Uterus (tissue), 4 donors: ENCODE data around the gene UBE3C. TPM values are rescaled to one million over a fixed set of nuclear protein-coding genes. Genes with fewer than 3 reads are reported as not detected.
A peak's percentile ranks its signal among the peaks of the same experiment; 100 is the strongest.
"Not testable (repeated sequence)": the region's sequence is repeated elsewhere in the genome, so short reads cannot be mapped to it uniquely, and the experiment has no call there.

Experiments
- DNase-seq, 2 donors: peaks; one replicate each; pipeline ENCODE4 v3.0.0-alpha.2; 2019 to 2020
- H3K27ac ChIP-seq, 2 donors: fragments of 200-600 bp; sonication (generic); 1 replicate in 1 of 2; 2 replicates in 1 of 2; pipeline ENCODE4 v1.5.1; 2016 to 2018
- H3K27me3 ChIP-seq, 2 donors: fragments of 200-600 bp; sonication (generic); one replicate each; pipeline ENCODE4 v1.5.1; 2018 to 2019; ENCODE audit warnings: control low read depth in 1 of 2
- H3K36me3 ChIP-seq, 2 donors: fragments of 200-600 bp; sonication (generic); one replicate each; pipeline ENCODE4 v1.5.1; 2019; ENCODE audit warnings: control low read depth in 1 of 2
- H3K4me1 ChIP-seq, 2 donors: fragments of 200-600 bp; sonication (generic); one replicate each; pipeline ENCODE4 v1.5.1; 2018 to 2019; ENCODE audit warnings: control low read depth in 1 of 2
- H3K4me3 ChIP-seq, 2 donors: fragments of 200-600 bp; sonication (generic); 1 replicate in 1 of 2; 2 replicates in 1 of 2; pipeline ENCODE4 v1.5.1; 2018 to 2019; ENCODE audit warnings: mild to moderate bottlenecking in 1 of 2
- H3K9me3 ChIP-seq, 2 donors: fragments of 200-600 bp; sonication (generic); one replicate each; pipeline ENCODE4 v1.5.1; 2019; ENCODE audit warnings: control low read depth in 1 of 2
- CTCF ChIP-seq, 4 experiments: fragments of 200-600 bp in 2 of 4; fragments of 450-650 bp in 2 of 4; sonication (generic) in 2 of 4; IDR thresholded peaks; one replicate each; pipeline ENCODE4 v1.5.1; 2016 to 2019; ENCODE audit warnings: antibody characterized with exemption in 4 of 4, mild to moderate bottlenecking in 2 of 4, moderate library complexity in 1 of 4
- POLR2A ChIP-seq, 2 donors: fragments of 450-650 bp; IDR thresholded peaks; one replicate each; pipeline ENCODE4 v1.6.1; 2016; ENCODE audit warnings: antibody characterized with exemption in 2 of 2, mild to moderate bottlenecking in 1 of 2, moderate library complexity in 1 of 2
- intact Hi-C: fragments of 100-400 bp; cut with DNase I; formaldehyde crosslinking; loops from one replicate; pipeline ENCODE4 v1.15.1; 2023; ENCODE audit warnings: low total_unique reads
- total RNA-seq, 4 donors: library from RNA; depleted of rRNA in 3 of 4; stranded (reverse); fragments of >200 nt in 3 of 4; gene quantifications; one replicate each; pipeline versions ENCODE4 v1.1.0 to v1.2.4, GENCODE V29; 2014 to 2023
- donor health status: DM: yes; HTN: yes; CAD: no.

UBE3C gene
- total RNA-seq, 4 donors from 2014 or later: 54.1 to 121 (median 91.7) TPM

GRCh38 chr7:157271315-157271990, 132.7 kb downstream of the UBE3C start:
- H3K4me1 ChIP-seq: peaks cover 0 to 5% of the 10 kb centered on the region in 2 donors
- no peaks in the 10 kb centered on the region for H3K27me3 ChIP-seq
- H3K27ac ChIP-seq: peak overlapping the region; percentile 77 to 80
- H3K36me3 ChIP-seq: no peaks in the 10 kb centered on the region
- TF ChIP-seq CTCF (IDR thresholded peaks at IDR 0.05) (no peak), POLR2A (IDR thresholded peaks at IDR 0.05) (no peak)
- no peak overlapping the region for H3K4me3 ChIP-seq
- no peak for DNase-seq
- no peaks in the 10 kb centered on the region for H3K9me3 ChIP-seq
- intact Hi-C loops: no loop called here

- Histone ChIP-seq H3K4me3 (no peak overlapping the region), H3K4me1 (peaks cover 0 to 5% of the 10 kb centered on the region in 2 donors), H3K27me3 (no peaks in the 10 kb centered on the region), H3K36me3 (no peaks in the 10 kb centered on the region), H3K27ac (peak overlapping the region; percentile 77 to 80), H3K9me3 (no peaks in the 10 kb centered on the region)
- peak; percentile 83 to 86 for DNase-seq
- intact Hi-C loops: no loop called here
- no peak for TF ChIP-seq CTCF (IDR thresholded peaks at IDR 0.05)
- TF ChIP-seq POLR2A (IDR thresholded peaks at IDR 0.05): peak; percentile 10 to 19
These were observed 133.2 kb downstream of the UBE3C start for GRCh38 chr7:157271991-157272324.

GRCh38 chr7:157272351-157273207, 133.9 kb downstream of the UBE3C start:
- intact Hi-C loops: no loop called here
- no peak overlapping the region for H3K4me3 ChIP-seq
- H3K9me3 ChIP-seq: no peaks in the 10 kb centered on the region
- TF ChIP-seq POLR2A (IDR thresholded peaks at IDR 0.05): no peak
- TF ChIP-seq CTCF (IDR thresholded peaks at IDR 0.05): no peak
- DNase-seq: no peak
- H3K4me1 ChIP-seq: peaks cover 0 to 5% of the 10 kb centered on the region in 2 donors
- no peaks in the 10 kb centered on the region for H3K36me3 ChIP-seq
- no peaks in the 10 kb centered on the region for H3K27me3 ChIP-seq
- peak overlapping the region; percentile 77 to 80 for H3K27ac ChIP-seq

- Histone ChIP-seq H3K27ac (peak overlapping the region; percentile 77 to 80), H3K4me3 (no peak overlapping the region), H3K36me3 (no peaks in the 10 kb centered on the region), H3K27me3 (peaks cover 0 to 4% of the 10 kb centered on the region in 2 donors), H3K4me1 (peaks cover 0 to 5% of the 10 kb centered on the region in 2 donors), H3K9me3 (no peaks in the 10 kb centered on the region)
- peak; percentile 65 to 80 for DNase-seq
- intact Hi-C loops: no loop called here
- TF ChIP-seq POLR2A (IDR thresholded peaks at IDR 0.05) (no peak), CTCF (IDR thresholded peaks at IDR 0.05) (peak; percentile 93 to 96 (median 94))
These were observed 134.7 kb downstream of the UBE3C start for GRCh38 chr7:157273208-157274093.

- H3K9me3 ChIP-seq, H3K27ac ChIP-seq, H3K27me3 ChIP-seq, H3K4me3 ChIP-seq, H3K4me1 ChIP-seq, DNase-seq, H3K36me3 ChIP-seq, intact Hi-C loops: not testable (repeated sequence)
These were observed 135.4 kb downstream of the UBE3C start for GRCh38 chr7:157274094-157274634.
